Measurements from ENCODE around the gene AOC1.

AOC1 gene

GRCh38 chr7:150862356-150862755, 10.0 kb downstream of the AOC1 start:
- H3K27ac ChIP-seq = no peak overlapping the region
- TF ChIP-seq, protein P1, sequence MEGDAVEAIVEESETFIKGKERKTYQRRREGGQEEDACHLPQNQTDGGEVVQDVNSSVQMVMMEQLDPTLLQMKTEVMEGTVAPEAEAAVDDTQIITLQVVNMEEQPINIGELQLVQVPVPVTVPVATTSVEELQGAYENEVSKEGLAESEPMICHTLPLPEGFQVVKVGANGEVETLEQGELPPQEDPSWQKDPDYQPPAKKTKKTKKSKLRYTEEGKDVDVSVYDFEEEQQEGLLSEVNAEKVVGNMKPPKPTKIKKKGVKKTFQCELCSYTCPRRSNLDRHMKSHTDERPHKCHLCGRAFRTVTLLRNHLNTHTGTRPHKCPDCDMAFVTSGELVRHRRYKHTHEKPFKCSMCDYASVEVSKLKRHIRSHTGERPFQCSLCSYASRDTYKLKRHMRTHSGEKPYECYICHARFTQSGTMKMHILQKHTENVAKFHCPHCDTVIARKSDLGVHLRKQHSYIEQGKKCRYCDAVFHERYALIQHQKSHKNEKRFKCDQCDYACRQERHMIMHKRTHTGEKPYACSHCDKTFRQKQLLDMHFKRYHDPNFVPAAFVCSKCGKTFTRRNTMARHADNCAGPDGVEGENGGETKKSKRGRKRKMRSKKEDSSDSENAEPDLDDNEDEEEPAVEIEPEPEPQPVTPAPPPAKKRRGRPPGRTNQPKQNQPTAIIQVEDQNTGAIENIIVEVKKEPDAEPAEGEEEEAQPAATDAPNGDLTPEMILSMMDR (conservative IDR thresholded peaks at IDR 0.05) = no peak

- TF ChIP-seq, protein P1 (conservative IDR thresholded peaks at IDR 0.05) = no peak
- H3K27ac ChIP-seq = no peak overlapping the region
These were observed 11.6 kb downstream of the AOC1 start for GRCh38 chr7:150863946-150864345.

DNA sequence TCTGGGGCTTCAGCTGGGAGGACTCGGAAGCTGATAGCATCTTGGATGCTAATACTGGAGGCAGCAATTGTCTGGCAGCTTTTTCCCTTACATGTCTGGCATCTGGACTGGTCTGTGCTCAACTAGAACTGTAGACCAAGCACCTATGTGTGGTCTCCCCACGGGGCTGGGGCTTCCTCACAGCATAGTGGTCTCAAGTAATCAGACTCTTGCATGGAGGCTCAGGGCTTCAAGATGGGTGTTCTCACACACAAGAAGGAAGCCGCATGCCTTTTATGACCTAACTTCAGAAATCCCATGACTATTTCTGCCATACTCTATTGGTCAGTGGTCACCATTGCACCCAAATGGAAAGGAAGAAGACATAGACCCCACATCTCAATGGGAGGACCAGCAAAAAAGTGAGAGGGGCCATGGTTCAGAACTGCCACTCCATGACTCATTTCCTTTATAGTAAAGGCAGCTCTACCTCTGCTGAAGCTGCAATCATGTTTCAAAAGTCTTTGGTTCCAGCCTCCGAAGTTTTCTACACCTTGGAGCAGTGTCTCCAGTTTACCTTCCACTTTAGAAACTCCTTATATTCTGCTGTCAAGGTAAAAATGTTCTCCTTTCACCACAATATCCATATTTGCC, 14.7 kb downstream of the AOC1 start:
- no peak overlapping the region for H3K27ac ChIP-seq
- TF ChIP-seq, protein P1 (conservative IDR thresholded peaks at IDR 0.05) = no peak

- H3K27ac ChIP-seq = no peak overlapping the region
- TF ChIP-seq, protein P1 (conservative IDR thresholded peaks at IDR 0.05) = no peak
These were observed 15.3 kb downstream of the AOC1 start for GRCh38 chr7:150867605-150868004.

GRCh38 chr7:150869467-150869866, 17.1 kb downstream of the AOC1 start:
- no peak overlapping the region for H3K27ac ChIP-seq
- TF ChIP-seq, protein P1 (conservative IDR thresholded peaks at IDR 0.05) = no peak

DNA sequence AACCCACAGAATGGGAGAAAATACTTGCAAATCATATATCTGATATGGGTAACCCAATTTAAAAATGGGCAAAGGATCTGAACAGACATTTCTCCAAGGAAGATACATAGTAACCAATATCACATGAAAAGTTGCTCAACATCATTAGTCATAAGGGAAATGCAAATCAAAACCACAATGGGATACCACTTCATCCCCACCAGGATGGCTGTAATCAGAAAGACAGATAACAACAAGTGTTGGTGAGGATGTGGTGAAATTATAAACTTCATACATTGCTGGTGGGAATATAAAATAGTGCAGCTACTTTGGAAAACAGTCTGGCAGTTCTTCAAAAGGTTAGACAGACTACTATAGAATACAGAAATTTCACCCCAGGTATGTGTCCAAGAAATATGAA, 19.3 kb downstream of the AOC1 start:
- no peak overlapping the region for H3K27ac ChIP-seq
- TF ChIP-seq, protein P1 (conservative IDR thresholded peaks at IDR 0.05) = no peak

DNA sequence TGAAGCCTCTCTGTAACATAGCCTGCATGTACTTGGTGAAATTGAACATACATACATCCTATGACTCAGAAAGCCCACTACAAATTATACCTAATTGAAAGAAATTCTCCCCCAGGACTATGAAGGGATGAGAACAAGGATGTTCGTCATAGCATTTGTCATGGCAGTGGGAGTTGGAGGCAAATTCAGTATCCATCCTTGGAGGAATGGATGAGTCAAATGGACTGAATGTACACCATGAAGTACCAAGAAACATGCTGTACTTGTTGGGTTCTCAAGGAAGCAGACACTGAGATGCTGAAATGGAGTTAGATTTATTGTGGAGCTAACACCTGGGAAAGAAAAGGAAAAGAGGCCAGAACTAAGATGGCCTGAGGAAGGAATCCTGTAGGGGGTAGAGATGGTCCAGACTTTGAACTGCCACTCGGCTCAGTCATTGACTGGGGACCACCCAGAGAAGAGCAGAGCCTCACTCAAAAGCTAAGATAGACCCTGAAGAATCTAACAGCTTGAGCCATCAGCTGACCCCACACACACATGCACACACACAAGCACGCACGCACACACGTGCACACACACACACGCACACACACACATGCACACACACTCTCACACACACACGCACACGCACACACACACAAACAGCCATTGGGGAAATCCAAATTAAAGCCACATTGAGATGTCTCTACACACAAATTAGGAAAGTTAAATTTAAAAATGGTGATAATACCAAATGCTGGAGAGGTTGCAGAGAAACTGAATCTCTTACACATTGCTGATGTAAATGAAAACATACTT, 22.3 kb downstream of the AOC1 start:
- TF ChIP-seq, protein P1 (conservative IDR thresholded peaks at IDR 0.05) = no peak

More for the DNA sequence above, 22.3 kb downstream of the AOC1 start:
- no peak overlapping the region for H3K27ac ChIP-seq
